GM23338 (cell line): ENCODE results near the gene GPR55.

Source experiments
- EZH2phosphoT487 ChIP-seq: fragments of 200-600 bp; sonication (generic); IDR thresholded peaks from one replicate; pipeline ENCODE4 v1.8.1; 2018; ENCODE audit warnings: antibody characterized with exemption; ENCODE audit not compliant: unreplicated experiment
- JUNB ChIP-seq: IDR thresholded peaks from one replicate; pipeline ENCODE4 v1.6.1; 2016; ENCODE audit warnings: antibody characterized with exemption; ENCODE audit not compliant: unreplicated experiment
- POLR2AphosphoS5 ChIP-seq: IDR thresholded peaks from 2 replicates; pipeline ENCODE4 v1.6.1; 2016; ENCODE audit warnings: antibody characterized with exemption, low read depth
- REST ChIP-seq: IDR thresholded peaks from one replicate; pipeline ENCODE4 v1.6.1; 2018; ENCODE audit warnings: antibody characterized with exemption; ENCODE audit not compliant: unreplicated experiment
- TF ChIP-seq, protein P1 (sequence below), 2 experiments: fragments of 200-600 bp in 1 of 2; sonication (generic) in 1 of 2; conservative IDR thresholded peaks; 2 replicates each; pipeline versions ENCODE4 v1.5.1 to v1.6.1; 2016 to 2017; ENCODE audit warnings: antibody characterized with exemption in 2 of 2, low read depth in 2 of 2, mild to moderate bottlenecking in 2 of 2, moderate library complexity in 1 of 2
- TF ChIP-seq, protein P2 (sequence below): fragments of 250-450 bp; sonication (Bioruptor Pico); IDR thresholded peaks from 2 replicates; pipeline ENCODE4 v1.5.0; 2020; ENCODE audit warnings: mild to moderate bottlenecking, moderate library complexity

- TF ChIP-seq, protein P1, sequence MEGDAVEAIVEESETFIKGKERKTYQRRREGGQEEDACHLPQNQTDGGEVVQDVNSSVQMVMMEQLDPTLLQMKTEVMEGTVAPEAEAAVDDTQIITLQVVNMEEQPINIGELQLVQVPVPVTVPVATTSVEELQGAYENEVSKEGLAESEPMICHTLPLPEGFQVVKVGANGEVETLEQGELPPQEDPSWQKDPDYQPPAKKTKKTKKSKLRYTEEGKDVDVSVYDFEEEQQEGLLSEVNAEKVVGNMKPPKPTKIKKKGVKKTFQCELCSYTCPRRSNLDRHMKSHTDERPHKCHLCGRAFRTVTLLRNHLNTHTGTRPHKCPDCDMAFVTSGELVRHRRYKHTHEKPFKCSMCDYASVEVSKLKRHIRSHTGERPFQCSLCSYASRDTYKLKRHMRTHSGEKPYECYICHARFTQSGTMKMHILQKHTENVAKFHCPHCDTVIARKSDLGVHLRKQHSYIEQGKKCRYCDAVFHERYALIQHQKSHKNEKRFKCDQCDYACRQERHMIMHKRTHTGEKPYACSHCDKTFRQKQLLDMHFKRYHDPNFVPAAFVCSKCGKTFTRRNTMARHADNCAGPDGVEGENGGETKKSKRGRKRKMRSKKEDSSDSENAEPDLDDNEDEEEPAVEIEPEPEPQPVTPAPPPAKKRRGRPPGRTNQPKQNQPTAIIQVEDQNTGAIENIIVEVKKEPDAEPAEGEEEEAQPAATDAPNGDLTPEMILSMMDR (conservative IDR thresholded peaks at IDR 0.05; ENCODE audit: low read depth in 2 of 2), result no peak
- TF ChIP-seq POLR2AphosphoS5 (no peak), REST (no peak), EZH2phosphoT487 (no peak), JUNB (no peak)
- TF ChIP-seq, protein P2, sequence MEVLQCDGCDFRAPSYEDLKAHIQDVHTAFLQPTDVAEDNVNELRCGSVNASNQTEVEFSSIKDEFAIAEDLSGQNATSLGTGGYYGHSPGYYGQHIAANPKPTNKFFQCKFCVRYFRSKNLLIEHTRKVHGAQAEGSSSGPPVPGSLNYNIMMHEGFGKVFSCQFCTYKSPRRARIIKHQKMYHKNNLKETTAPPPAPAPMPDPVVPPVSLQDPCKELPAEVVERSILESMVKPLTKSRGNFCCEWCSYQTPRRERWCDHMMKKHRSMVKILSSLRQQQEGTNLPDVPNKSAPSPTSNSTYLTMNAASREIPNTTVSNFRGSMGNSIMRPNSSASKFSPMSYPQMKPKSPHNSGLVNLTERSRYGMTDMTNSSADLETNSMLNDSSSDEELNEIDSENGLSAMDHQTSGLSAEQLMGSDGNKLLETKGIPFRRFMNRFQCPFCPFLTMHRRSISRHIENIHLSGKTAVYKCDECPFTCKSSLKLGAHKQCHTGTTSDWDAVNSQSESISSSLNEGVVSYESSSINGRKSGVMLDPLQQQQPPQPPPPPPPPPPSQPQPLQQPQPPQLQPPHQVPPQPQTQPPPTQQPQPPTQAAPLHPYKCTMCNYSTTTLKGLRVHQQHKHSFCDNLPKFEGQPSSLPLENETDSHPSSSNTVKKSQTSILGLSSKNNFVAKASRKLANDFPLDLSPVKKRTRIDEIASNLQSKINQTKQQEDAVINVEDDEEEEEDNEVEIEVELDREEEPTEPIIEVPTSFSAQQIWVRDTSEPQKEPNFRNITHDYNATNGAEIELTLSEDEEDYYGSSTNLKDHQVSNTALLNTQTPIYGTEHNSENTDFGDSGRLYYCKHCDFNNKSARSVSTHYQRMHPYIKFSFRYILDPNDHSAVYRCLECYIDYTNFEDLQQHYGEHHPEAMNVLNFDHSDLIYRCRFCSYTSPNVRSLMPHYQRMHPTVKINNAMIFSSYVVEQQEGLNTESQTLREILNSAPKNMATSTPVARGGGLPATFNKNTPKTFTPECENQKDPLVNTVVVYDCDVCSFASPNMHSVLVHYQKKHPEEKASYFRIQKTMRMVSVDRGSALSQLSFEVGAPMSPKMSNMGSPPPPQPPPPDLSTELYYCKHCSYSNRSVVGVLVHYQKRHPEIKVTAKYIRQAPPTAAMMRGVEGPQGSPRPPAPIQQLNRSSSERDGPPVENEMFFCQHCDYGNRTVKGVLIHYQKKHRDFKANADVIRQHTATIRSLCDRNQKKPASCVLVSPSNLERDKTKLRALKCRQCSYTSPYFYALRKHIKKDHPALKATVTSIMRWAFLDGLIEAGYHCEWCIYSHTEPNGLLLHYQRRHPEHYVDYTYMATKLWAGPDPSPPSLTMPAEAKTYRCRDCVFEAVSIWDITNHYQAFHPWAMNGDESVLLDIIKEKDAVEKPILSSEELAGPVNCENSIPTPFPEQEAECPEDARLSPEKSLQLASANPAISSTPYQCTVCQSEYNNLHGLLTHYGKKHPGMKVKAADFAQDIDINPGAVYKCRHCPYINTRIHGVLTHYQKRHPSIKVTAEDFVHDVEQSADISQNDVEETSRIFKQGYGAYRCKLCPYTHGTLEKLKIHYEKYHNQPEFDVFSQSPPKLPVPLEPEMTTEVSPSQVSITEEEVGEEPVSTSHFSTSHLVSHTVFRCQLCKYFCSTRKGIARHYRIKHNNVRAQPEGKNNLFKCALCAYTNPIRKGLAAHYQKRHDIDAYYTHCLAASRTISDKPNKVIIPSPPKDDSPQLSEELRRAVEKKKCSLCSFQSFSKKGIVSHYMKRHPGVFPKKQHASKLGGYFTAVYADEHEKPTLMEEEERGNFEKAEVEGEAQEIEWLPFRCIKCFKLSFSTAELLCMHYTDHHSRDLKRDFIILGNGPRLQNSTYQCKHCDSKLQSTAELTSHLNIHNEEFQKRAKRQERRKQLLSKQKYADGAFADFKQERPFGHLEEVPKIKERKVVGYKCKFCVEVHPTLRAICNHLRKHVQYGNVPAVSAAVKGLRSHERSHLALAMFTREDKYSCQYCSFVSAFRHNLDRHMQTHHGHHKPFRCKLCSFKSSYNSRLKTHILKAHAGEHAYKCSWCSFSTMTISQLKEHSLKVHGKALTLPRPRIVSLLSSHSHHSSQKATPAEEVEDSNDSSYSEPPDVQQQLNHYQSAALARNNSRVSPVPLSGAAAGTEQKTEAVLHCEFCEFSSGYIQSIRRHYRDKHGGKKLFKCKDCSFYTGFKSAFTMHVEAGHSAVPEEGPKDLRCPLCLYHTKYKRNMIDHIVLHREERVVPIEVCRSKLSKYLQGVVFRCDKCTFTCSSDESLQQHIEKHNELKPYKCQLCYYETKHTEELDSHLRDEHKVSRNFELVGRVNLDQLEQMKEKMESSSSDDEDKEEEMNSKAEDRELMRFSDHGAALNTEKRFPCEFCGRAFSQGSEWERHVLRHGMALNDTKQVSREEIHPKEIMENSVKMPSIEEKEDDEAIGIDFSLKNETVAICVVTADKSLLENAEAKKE, result no peak
These were observed 19.1 kb upstream of the GPR55 start for GRCh38 chr2:230944123-230944653.
